H9 (cell line): ENCODE data around the gene LPP. TPM values are rescaled to one million over a fixed set of nuclear protein-coding genes. Genes with fewer than 3 reads are reported as not detected.

ENCODE experiments used
- DNase-seq: peaks from one replicate; pipeline ENCODE4 v3.0.0-alpha.2; 2017
- H2AFZ ChIP-seq: one replicate; pipeline ENCODE4 v1.6.1; 2013; ENCODE audit warnings: mild to moderate bottlenecking, low read length, control low read depth, moderate library complexity
- H2AK5ac ChIP-seq: 2 replicates; pipeline ENCODE4 v1.6.1; 2013; ENCODE audit warnings: low read length, control low read depth, mixed read lengths; ENCODE audit not compliant: insufficient read length
- H2BK120ac ChIP-seq: one replicate; pipeline ENCODE4 v1.6.1; 2013; ENCODE audit warnings: low read depth, mild to moderate bottlenecking, low read length, control low read depth, inconsistent platforms; ENCODE audit not compliant: poor library complexity, severe bottlenecking
- H2BK12ac ChIP-seq: 2 replicates; pipeline ENCODE4 v1.6.1; 2013; ENCODE audit warnings: low read length, control low read depth, mixed read lengths, low read depth; ENCODE audit not compliant: insufficient read length
- H2BK15ac ChIP-seq: 2 replicates; pipeline ENCODE4 v1.6.1; 2013; ENCODE audit warnings: low read depth, low read length, control low read depth
- H2BK20ac ChIP-seq: one replicate; pipeline ENCODE4 v1.6.1; 2013; ENCODE audit warnings: low read depth, mild to moderate bottlenecking, low read length, control low read depth, inconsistent platforms; ENCODE audit not compliant: poor library complexity, severe bottlenecking
- H2BK5ac ChIP-seq: 2 replicates; pipeline ENCODE4 v1.6.1; 2013; ENCODE audit warnings: low read length, control low read depth, mixed read lengths; ENCODE audit not compliant: insufficient read length
- H3K14ac ChIP-seq: 2 replicates; pipeline ENCODE4 v1.6.1; 2013; ENCODE audit warnings: low read length, control low read depth; ENCODE audit not compliant: insufficient read depth
- H3K18ac ChIP-seq: 2 replicates; pipeline ENCODE4 v1.6.1; 2013; ENCODE audit warnings: low read depth, mild to moderate bottlenecking, mixed read lengths, low read length, control low read depth; ENCODE audit not compliant: insufficient read length
- H3K23ac ChIP-seq: 2 replicates; pipeline ENCODE4 v1.6.1; 2013; ENCODE audit warnings: low read length, control low read depth, mixed read lengths, low read depth; ENCODE audit not compliant: insufficient read length
- H3K23me2 ChIP-seq: 2 replicates; pipeline ENCODE4 v1.6.1; 2013; ENCODE audit warnings: low read depth, mild to moderate bottlenecking, mixed read lengths, low read length, control low read depth; ENCODE audit not compliant: insufficient read length, poor library complexity, severe bottlenecking
- H3K27ac ChIP-seq: 2 replicates; pipeline ENCODE4 v1.5.1; 2013; ENCODE audit warnings: low read length, control low read depth, mixed read lengths, low read depth; ENCODE audit not compliant: insufficient read length
- H3K27me3 ChIP-seq: 2 replicates; pipeline ENCODE4 v1.6.1; 2013; ENCODE audit warnings: low read length, control low read depth, inconsistent platforms; ENCODE audit not compliant: insufficient read depth
- H3K4ac ChIP-seq: 2 replicates; pipeline ENCODE4 v1.6.1; 2013; ENCODE audit warnings: low read depth, mild to moderate bottlenecking, control low read depth, inconsistent platforms, low read length, moderate library complexity
- H3K4me1 ChIP-seq: 2 replicates; pipeline ENCODE4 v1.6.1; 2013; ENCODE audit warnings: low read length, control low read depth, inconsistent platforms; ENCODE audit not compliant: insufficient read depth
- H3K4me2 ChIP-seq: 2 replicates; pipeline ENCODE4 v1.6.1; 2013; ENCODE audit warnings: low read length, control low read depth, mixed read lengths; ENCODE audit not compliant: insufficient read length, insufficient read depth
- H3K56ac ChIP-seq: 2 replicates; pipeline ENCODE4 v1.6.1; 2013; ENCODE audit warnings: low read depth, mild to moderate bottlenecking, mixed read lengths, low read length, control low read depth; ENCODE audit not compliant: insufficient read length
- H3K79me1 ChIP-seq: 2 replicates; pipeline ENCODE4 v1.6.1; 2013; ENCODE audit warnings: low read depth, mild to moderate bottlenecking, moderate library complexity, low read length, control low read depth, inconsistent platforms; ENCODE audit not compliant: insufficient read depth, poor library complexity, severe bottlenecking
- H3K79me2 ChIP-seq: 2 replicates; pipeline ENCODE4 v1.6.1; 2013; ENCODE audit warnings: low read length, control low read depth, inconsistent platforms; ENCODE audit not compliant: insufficient read depth
- H3K9ac ChIP-seq: 2 replicates; pipeline ENCODE4 v1.6.1; 2013; ENCODE audit warnings: low read length, control low read depth, mixed read lengths; ENCODE audit not compliant: insufficient read length; ENCODE audit errors: extremely low read depth
- H3K9me3 ChIP-seq: one replicate; pipeline ENCODE4 v1.6.1; 2013; ENCODE audit warnings: low read depth, low read length, inconsistent platforms; ENCODE audit not compliant: control insufficient read depth
- H3T11ph ChIP-seq: one replicate; pipeline ENCODE4 v1.6.1; 2013; ENCODE audit warnings: mild to moderate bottlenecking, low read length, control low read depth, inconsistent platforms
- H4K20me1 ChIP-seq: one replicate; pipeline ENCODE4 v1.6.1; 2013; ENCODE audit not compliant: control insufficient read depth, insufficient read length, insufficient read depth
- H4K5ac ChIP-seq: 2 replicates; pipeline ENCODE4 v1.6.1; 2013; ENCODE audit warnings: low read depth, mild to moderate bottlenecking, mixed read lengths, low read length, control low read depth; ENCODE audit not compliant: insufficient read length
- H4K8ac ChIP-seq: replicated peaks from 2 replicates; pipeline ENCODE4 v1.6.1; 2013; ENCODE audit warnings: low read length, control low read depth, mixed read lengths, low read depth; ENCODE audit not compliant: insufficient read length
- H4K91ac ChIP-seq: 2 replicates; pipeline ENCODE4 v1.6.1; 2013; ENCODE audit warnings: low read depth, mild to moderate bottlenecking, moderate library complexity, mixed read lengths, low read length, control low read depth; ENCODE audit not compliant: insufficient read length
- H3K27ac Mint-ChIP-seq, 3 experiments: 2 replicates in 2 of 3; 3 replicates in 1 of 3; pipeline ENCODE4 v1.8.0; 2020 to 2021; ENCODE audit warnings: mixed read lengths in 3 of 3, mild to moderate bottlenecking in 1 of 3, moderate library complexity in 1 of 3
- H3K27me3 Mint-ChIP-seq: 2 replicates; pipeline ENCODE4 v1.8.0; 2021; ENCODE audit warnings: low read depth, mild to moderate bottlenecking, moderate library complexity, mixed read lengths
- H3K36me3 Mint-ChIP-seq, 3 experiments: 2 replicates in 2 of 3; 3 replicates in 1 of 3; pipeline ENCODE4 v1.8.0; 2020 to 2021; ENCODE audit warnings: low read depth in 3 of 3, mixed read lengths in 3 of 3; ENCODE audit not compliant: insufficient read depth in 1 of 3
- H3K4me1 Mint-ChIP-seq, 2 experiments: 2 replicates each; pipeline ENCODE4 v1.8.0; 2020; ENCODE audit warnings: mixed read lengths in 2 of 2
- H3K4me3 Mint-ChIP-seq, 2 experiments: 2 replicates in 1 of 2; 3 replicates in 1 of 2; pipeline ENCODE4 v1.8.0; 2020 to 2021; ENCODE audit warnings: mild to moderate bottlenecking in 2 of 2, mixed read lengths in 2 of 2, moderate library complexity in 1 of 2
- H3K9me3 Mint-ChIP-seq, 2 experiments: 2 replicates in 1 of 2; 3 replicates in 1 of 2; pipeline ENCODE4 v1.8.0; 2020; ENCODE audit warnings: mild to moderate bottlenecking in 2 of 2, mixed read lengths in 2 of 2, moderate library complexity in 1 of 2
- CTCF ChIP-seq: fragments of 200-600 bp; sonication (generic); conservative IDR thresholded peaks from 3 replicates; pipeline ENCODE4 v1.8.0; 2021; ENCODE audit warnings: antibody characterized with exemption, mild to moderate bottlenecking
- WGBS: extraction: QIAGEN DNeasy Blood & Tissue Kit; methylation state at CpG from one replicate; pipeline ENCODE4 v1.1.7; 2013; ENCODE audit warnings: missing lambda C conversion rate, low lambda C conversion rate, mixed read lengths; ENCODE audit not compliant: insufficient read length; ENCODE audit errors: extremely low coverage; 5-methylcytosine and 5-hydroxymethylcytosine counted together
- total RNA-seq: library from RNA; stranded (reverse); gene quantifications from 2 replicates; pipeline ENCODE4 v1.2.1, GENCODE V29; 2021

The LPP gene
- total RNA-seq, 1 experiment from 2014 or later, result 64.6 TPM

GRCh38 chr3:188539037-188539436 lies 385.1 kb downstream of the LPP start:
- Histone ChIP-seq H2BK20ac (no peak overlapping the region), H3K56ac (no peak overlapping the region), H2BK120ac (no peak overlapping the region), H3K4ac (no peak overlapping the region), H2AFZ (no peak overlapping the region), H3K4me1 (no peaks in the 10 kb centered on the region), H4K5ac (no peak overlapping the region), H3K23ac (no peak overlapping the region), H2BK12ac (no peak overlapping the region), H4K8ac (no peak overlapping the region), H2BK5ac (no peak overlapping the region), H2BK15ac (no peak overlapping the region), H3T11ph (no peak overlapping the region), H4K91ac (no peak overlapping the region), H2AK5ac (no peak overlapping the region), H3K9ac (no peak overlapping the region), H3K79me2 (no peaks in the 10 kb centered on the region), H3K23me2 (no peaks in the 10 kb centered on the region), H3K18ac (no peak overlapping the region), H3K9me3 (no peaks in the 10 kb centered on the region), H4K20me1 (no peaks in the 10 kb centered on the region), H3K79me1 (no peaks in the 10 kb centered on the region), H3K27me3 (no peaks in the 10 kb centered on the region), H3K27ac (no peak overlapping the region), H3K4me2 (no peak overlapping the region), H3K14ac (no peak overlapping the region)
- no peak overlapping the region for H3K4me3 Mint-ChIP-seq
- no CpG with 5 or more reads among the region's 3 CpGs for WGBS
- DNase-seq, result no peak
- no peak overlapping the region for H3K27ac Mint-ChIP-seq
- H3K9me3 Mint-ChIP-seq, result no peaks in the 10 kb centered on the region
- no peak for TF ChIP-seq CTCF
- no peaks in the 10 kb centered on the region for H3K27me3 Mint-ChIP-seq
- H3K4me1 Mint-ChIP-seq, result peaks cover 8 to 9% of the 10 kb centered on the region in 2 experiments
- H3K36me3 Mint-ChIP-seq, result no peaks in the 10 kb centered on the region
